NK-92 treated with Interleukin-12 subunit alpha and Interleukin-12 subunit beta, amount 100 ng/mL, for 24 hours (cell line): ENCODE results near the gene DNAJC6.
"Not testable (repeated sequence)": the region's sequence is repeated elsewhere in the genome, so short reads cannot be mapped to it uniquely, and the experiment has no call there.

Source experiments
- DNase-seq: peaks from one replicate; lab custom pipeline; 2025; lab: John Stamatoyannopoulos, UW

DNAJC6 gene

GRCh38 chr1:65357291-65357960 lies 48.1 kb downstream of the DNAJC6 start:
- DNase-seq = no peak

DNA sequence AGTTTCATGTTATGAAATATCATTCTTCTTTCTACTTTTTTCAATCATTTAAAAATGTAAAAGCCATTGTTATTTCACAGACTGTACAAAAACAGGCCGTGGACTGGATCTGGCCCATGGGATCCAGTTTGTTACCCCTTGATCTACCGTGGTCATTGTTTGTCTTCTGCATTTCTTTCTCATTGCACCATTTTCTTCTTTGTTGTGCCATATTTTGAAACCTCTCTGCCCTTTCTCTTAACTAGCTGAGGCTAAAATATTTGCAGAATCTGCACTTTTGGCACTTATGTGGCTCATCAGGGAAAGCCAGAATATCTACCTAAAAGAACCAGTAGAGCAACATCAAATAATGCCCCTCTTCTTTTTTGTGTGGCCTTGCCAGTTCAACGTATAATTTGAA lies 50.5 kb downstream of the DNAJC6 start:
- DNase-seq = no peak

DNA sequence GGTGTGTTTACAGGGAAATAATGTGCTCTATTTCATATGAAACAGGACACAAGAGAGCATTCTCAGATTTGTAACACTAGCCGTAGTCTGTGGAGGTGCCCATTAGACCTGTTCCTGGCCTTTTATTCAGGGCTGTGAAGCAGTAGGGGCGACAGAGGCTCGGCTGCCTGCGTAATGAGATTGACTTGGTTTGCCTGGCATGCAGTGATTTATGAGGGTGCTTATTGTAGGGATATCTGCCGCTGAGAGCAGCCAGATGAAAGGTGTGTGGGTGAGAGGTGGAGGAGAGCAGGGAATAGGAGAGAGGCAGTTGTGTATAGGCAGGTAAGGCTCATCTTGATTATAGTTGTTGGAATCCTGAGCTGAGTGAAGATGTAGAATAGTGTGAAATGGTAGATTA lies 51.3 kb downstream of the DNAJC6 start:
- DNase-seq = no peak

- no peak for DNase-seq
These were observed 53.2 kb downstream of the DNAJC6 start for GRCh38 chr1:65362545-65362944.

- DNase-seq = no peak
These were observed 54.1 kb downstream of the DNAJC6 start for GRCh38 chr1:65363484-65363883.

- no peak for DNase-seq
These were observed 59.1 kb downstream of the DNAJC6 start for GRCh38 chr1:65368403-65368802.

DNA sequence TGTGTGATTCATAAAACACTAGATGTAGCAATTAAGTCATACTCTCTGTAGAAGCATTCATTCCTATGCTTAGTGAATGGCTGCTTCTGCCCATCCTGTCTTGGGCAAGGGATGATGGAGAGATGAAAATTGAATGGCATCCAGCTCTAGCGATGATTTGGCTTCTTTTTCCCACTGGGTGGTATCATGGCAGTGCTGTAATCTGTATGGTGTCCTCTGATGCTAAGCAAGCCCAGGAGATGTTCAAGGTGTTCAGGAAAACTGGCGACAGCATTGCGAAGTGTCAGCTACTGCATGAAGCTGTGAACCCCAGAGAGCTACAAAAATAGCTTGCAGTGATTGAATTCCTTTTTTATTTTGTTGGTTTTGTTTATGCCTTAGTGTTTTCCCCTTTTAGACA lies 62.2 kb downstream of the DNAJC6 start:
- no peak for DNase-seq

- no peak for DNase-seq
These were observed 63.2 kb downstream of the DNAJC6 start for GRCh38 chr1:65372557-65372956.

- DNase-seq = no peak
These were observed 68.3 kb downstream of the DNAJC6 start for GRCh38 chr1:65377496-65378246.

GRCh38 chr1:65378247-65378946 lies 69.1 kb downstream of the DNAJC6 start:
- no peak for DNase-seq

DNA sequence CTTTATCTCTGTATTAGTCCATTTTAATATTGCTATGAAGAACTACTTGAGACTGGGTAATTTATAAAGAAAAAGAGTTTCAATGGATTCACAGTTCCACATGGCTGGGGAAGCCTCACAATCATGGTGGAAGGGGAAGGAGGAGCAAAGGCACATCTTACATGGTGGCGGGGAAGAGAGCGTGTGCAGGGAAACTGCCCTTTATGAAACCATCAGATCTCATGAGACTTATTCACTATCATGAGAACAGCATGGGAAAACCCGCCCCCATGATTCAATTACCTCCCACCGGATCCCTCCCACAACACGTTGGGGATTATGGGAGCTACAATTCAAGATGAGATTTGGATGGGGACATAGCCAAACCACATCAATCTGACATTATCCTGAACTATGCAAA lies 75.1 kb downstream of the DNAJC6 start:
- not testable (repeated sequence) for DNase-seq

DNA sequence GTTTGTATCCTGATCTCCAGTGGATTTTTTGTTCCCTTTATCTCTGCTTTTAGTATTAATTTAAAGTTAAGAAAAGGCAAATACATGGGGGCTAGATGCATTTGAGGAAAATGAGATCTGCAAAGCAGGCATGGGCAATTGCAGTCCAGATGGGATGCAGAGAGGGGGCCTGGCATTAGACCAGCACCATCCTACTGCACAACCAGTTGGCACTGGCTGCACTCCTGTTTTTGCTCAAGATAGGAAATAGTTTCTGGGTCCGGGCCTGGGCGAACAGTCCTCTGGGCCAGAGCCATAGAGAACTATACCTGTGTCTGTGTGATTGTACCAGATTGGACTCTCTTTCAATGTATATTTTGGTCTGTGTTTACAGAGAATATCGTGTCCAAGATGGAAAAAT lies 77.1 kb downstream of the DNAJC6 start:
- DNase-seq = no peak

DNA sequence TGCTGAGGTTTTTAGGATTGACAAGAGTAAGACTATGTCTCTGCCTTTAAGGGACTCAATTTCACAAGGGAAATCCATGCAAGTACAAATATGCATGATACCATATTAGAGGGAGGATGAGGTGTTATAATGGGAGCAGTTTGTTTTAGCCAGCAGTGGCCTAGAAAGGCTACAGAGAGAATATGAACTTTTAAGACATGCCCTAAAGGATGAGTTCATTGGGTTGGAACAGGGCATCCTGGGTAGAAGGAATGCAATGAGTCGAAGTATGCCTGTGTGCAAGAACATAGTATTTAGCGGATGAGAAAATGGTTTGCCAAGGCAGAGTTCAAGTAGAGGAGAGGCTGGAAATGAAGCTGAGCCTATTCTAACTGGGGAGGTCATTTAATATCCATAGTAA lies 78.5 kb downstream of the DNAJC6 start:
- no peak for DNase-seq

DNA sequence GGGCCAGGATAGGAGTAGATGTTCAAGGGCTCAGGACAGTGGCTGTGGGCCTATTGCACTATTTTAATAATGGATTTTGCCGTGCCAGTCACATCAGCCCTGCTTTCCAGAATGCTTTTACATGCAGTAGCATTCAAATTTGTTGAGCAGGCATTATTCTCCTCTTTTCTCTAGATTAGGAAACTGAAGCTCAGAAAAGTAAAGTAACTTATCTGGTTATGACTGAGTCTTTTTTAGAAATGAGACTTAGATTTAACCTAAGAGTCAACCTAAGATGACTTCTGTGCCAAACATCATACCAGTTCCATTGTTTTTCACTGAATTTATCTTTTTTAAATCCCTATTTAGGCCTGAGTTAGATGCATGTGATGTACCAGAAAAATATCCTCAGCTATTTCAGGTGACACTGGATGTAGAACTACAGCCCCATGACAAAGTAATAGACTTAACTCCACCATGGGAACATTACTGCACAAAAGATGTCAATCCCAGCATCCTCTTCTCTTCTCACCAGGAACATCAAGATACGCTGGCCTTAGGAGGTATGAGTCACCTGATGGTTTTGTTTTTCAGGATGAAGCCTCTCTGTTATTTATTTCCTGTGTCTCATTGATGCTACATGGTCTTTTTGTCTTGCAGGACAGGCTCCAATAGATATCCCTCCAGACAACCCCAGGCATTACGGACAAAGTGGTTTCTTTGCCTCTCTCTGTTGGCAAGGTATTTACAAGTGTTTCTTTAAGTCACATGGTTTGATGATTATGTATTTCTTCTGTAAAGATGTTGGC lies 79.8 kb downstream of the DNAJC6 start:
- DNase-seq = no peak

GRCh38 chr1:65392497-65392896 lies 83.2 kb downstream of the DNAJC6 start:
- DNase-seq = no peak

DNA sequence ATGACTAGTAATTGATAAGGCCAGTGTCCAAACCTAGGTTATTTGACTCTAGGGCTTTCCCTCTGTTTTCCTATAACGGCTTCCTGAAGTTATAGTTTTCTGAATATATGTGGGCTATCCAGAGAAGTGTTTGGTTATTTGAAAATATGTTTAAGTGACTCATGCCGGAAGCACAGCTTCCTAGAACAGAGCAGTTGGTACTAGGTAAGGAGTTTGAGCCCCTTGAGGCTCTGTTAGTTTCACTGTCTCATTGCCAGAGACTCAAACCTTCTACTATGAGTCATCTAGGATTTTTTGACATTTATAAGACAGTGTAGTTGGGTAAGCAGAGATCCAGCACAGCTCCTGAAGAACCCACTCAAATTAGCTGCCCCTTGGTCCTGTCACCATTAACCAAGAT lies 84.0 kb downstream of the DNAJC6 start:
- DNase-seq = peak; percentile 11

DNA sequence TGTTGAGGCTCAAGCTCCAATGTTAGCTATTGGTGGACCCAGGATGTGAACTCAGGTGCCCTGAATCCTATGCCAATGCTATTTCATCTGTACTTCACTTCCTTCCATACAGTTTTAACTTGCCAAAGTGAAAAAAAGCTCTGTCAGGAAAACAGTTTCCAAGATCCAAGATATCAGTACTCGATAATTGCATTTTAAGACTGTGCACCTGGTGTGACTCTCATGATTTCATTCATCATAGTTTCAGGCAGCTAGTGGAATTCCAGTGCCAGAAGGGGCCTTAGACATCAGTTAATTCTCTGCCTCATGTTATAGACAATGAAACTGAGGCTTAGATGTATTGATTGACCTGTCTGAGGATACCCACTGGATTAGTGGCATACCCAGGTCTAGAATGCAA lies 84.6 kb downstream of the DNAJC6 start:
- no peak for DNase-seq

DNA sequence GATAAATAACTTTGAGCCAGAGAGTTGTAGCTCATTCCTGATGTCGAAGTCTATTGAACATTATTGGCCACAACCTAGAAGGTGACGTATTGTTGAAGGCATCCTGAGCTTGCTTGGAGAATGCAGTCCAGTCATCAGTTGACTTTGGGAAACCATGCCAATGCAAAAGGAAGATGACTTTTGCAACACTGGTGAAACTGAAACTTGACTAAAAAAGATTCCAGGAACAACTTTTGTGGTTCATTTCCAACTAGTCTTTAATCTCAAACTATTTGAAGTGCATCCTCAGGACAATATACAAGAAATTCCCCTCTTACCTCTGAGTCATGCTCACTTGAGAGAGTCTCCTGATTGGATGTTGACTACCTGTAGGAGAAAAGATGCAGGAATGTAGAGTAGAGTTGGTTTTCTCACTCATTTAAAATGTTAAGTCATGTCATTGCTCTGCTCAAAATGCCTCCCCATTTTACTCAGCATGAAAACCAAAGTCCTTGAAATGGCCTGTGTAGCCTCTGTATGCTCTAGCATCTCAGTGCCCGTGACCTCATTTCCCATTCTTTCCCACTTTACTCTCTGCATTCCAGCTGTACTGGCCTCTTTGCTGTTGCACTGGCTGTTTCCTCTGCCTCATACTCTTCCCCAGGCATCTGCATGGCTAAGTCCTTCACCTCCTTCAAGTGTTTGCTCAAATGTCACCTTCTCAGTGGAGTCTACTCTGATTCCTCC lies 86.7 kb downstream of the DNAJC6 start:
- DNase-seq = no peak

GRCh38 chr1:65398083-65398482 lies 88.7 kb downstream of the DNAJC6 start:
- DNase-seq = no peak

- no peak for DNase-seq
These were observed 89.7 kb downstream of the DNAJC6 start for GRCh38 chr1:65399003-65399402.

DNA sequence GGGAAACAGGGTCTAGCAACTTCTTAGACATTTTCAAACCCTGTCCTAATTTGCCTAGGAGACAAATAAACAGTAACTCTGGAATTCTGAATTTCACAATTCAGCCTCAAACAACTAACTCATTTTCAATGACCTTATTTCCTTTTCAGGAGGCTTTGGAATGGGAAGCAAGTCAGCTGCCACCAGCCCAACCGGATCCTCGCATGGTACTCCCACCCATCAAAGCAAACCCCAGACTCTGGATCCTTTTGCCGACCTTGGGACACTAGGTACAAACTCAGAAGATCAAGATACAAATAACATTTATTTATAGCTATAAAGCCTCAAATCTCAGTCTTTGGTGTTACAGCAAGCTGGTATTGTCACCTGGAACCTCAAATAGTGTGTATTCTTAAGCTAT lies 92.3 kb downstream of the DNAJC6 start:
- DNase-seq = no peak

DNA sequence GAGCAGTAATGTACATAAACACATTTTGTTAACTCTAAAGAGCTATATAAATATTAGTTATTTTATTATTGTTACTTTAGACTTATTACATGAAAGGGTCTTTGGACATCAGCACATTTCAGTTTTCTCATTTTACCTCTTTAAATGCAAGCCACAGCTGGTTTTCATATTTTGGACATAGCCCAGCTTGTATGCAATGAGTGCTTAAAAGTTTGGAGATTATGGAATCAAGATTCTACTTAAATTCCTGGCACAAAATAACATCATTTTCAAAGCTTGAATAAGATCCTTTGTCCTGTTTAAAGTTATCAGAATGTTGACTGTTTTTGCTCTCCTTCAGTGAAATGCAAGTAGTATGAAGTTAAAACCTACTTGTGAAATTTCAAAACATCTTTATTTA lies 95.6 kb downstream of the DNAJC6 start:
- DNase-seq = no peak
